Astrocyte of the cerebellum (primary cell): ENCODE measurements around the gene AHNAK2.

Experiments
- DNase-seq: peaks from one replicate; pipeline ENCODE4 v3.0.0-alpha.2; 2011; ENCODE audit warnings: low read depth
- H3K4me3 ChIP-seq: 2 replicates; pipeline ENCODE4 v1.5.1; 2011; ENCODE audit warnings: mild to moderate bottlenecking, low read depth, low read length, moderate library complexity
- CTCF ChIP-seq: IDR thresholded peaks from 2 replicates; pipeline ENCODE4 v1.5.1; 2012; ENCODE audit warnings: low read length, low read depth, moderate library complexity, mild to moderate bottlenecking; ENCODE audit errors: missing control alignments
- in situ Hi-C: cut with HindIII; loops from 2 replicates; pipeline ENCODE4 v1.10.0; 2017; ENCODE audit warnings: low sequenced_read_pairs

Gene AHNAK2

GRCh38 chr14:104957146-104958113, 20.7 kb downstream of the AHNAK2 start:
- in situ Hi-C loops, result loop anchor here (5.0 kb wide), 1 partner anchor 50 kb away; no protein-coding TSS in a partner anchor
- no peak overlapping the region for H3K4me3 ChIP-seq
- TF ChIP-seq CTCF, result no peak
- no peak for DNase-seq

- in situ Hi-C loops, result loop anchor here (5.0 kb wide), 1 partner anchor 49 kb away; no protein-coding TSS in a partner anchor
- no peak for TF ChIP-seq CTCF
- H3K4me3 ChIP-seq, result no peak overlapping the region
- DNase-seq, result no peak
These were observed 21.8 kb downstream of the AHNAK2 start for GRCh38 chr14:104956290-104956890.

- in situ Hi-C loops, result loop anchor here (5.0 kb wide), 1 partner anchor 48 kb away; no protein-coding TSS in a partner anchor
- no peak for TF ChIP-seq CTCF
- no peak for DNase-seq
- no peak overlapping the region for H3K4me3 ChIP-seq
These were observed 22.8 kb downstream of the AHNAK2 start for GRCh38 chr14:104955396-104955770.

GRCh38 chr14:104954746-104955395, 23.3 kb downstream of the AHNAK2 start:
- TF ChIP-seq CTCF, result no peak
- no peak for DNase-seq
- in situ Hi-C loops, result loop anchor here (5.0 kb wide), 1 partner anchor 48 kb away; no protein-coding TSS in a partner anchor
- H3K4me3 ChIP-seq, result no peak overlapping the region

GRCh38 chr14:104953896-104954656, 24.1 kb downstream of the AHNAK2 start:
- no peak for DNase-seq
- in situ Hi-C loops, result no loop called here
- H3K4me3 ChIP-seq, result no peak overlapping the region

More at GRCh38 chr14:104953896-104954656, 24.1 kb downstream of the AHNAK2 start:
- TF ChIP-seq CTCF, result no peak
